NCI-H526 treated with DMSO at 0.1 percent for 48 hours (cell line): ENCODE measurements around the gene P2RX3.

Experiments used
- DNase-seq: peaks from one replicate; lab custom pipeline; 2025; lab: John Stamatoyannopoulos, UW

Gene P2RX3

DNA sequence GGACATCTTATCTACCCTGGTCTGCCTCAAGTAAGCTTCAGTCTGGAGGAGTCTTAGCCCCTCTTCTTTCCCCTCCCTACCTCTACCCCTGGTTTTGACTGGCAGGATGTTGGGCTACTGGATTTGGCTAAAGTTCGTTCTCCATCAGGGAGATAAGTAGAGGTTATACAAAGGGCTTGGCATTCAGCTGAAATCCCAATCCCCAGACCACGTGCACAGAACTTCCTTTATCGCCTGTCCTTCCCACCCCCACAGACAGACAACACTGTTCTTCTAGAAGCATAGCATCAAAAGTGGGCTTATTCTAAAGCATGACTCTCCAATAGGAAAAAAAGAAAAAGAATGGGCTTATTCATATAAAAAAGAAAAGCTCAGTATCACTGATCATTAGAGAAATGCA lies 35.0 kb downstream of the P2RX3 start:
- no peak for DNase-seq

DNA sequence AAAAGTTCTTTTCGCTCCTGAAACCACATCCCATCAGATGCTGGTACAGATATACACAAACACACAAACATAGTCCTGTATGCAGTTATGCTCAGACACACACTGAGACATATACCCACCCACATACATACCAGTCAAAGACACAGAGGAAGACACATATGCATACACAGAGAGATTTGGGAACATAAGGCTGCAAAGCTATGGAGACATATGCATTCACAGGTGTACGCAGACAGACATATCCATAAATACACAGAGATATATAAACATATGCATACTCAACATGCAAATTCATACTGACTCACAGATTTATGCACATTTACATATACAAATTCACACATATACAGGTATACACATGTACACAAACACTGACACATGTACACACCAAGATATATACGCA lies 36.8 kb downstream of the P2RX3 start:
- DNase-seq: no peak

DNA sequence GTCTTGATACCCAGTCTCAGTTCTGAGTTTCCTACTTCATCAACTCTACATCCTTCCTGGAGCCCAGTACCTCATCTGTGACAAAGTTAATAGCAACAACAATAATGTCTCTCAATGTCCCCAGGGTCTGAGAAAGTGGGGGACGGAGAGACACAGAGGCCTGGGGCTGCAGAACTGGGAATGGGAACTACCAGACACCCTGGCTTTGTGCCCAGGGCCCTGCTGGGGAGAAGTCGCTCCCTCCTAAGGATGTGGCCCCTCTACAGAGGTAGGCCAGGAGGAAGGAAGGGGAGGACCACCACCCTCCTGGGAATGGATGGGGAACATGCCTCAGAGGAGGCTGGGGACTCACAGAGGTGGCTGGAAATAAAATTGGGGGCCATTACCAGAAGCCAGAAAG lies 37.3 kb downstream of the P2RX3 start:
- DNase-seq: no peak

DNA sequence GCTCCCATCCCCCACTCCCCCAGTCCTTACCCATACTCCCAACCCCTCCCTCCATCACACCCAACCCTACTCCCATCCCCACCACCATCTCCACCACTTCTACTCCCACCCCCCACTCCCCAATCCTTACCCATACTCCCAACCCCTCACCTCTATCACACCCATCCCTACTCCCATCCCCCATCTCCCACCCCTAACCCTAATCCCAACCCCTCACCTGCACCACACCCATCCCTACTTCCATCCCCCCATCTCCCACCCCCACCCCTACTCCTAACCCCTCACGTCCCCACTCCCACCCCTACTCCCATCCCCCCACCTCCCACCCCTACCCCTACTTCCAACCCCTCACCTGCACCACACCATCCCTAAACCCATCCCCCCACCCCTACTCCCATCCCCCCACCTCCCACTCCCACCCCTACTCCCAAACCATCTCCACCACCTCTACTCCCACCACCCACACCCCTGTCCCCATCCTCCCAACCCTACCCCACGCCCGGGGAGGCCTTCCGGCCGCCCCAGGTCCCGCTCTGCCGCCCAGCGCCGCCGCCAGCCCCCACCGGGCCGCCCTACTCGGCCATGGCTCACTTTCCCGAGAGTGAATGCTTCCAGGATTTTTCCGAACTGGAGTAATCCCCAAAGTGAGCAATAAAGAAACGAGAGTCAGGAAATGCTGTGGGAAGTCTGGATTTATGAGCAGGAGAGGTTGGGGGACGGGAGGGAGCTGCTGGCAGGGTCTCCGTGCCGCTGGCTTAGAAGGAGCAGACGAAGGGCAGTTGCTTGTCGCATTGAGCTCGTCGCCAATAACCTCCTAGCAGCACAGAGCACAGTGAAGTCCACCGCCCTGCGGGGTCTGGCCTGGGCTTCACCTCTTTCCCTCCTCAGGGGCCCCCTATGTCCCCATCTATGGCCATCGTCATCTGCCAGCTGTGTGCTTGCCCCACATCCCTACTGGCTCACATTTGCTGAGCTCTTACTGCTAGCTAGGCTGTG lies 38.2 kb downstream of the P2RX3 start:
- no peak for DNase-seq

DNA sequence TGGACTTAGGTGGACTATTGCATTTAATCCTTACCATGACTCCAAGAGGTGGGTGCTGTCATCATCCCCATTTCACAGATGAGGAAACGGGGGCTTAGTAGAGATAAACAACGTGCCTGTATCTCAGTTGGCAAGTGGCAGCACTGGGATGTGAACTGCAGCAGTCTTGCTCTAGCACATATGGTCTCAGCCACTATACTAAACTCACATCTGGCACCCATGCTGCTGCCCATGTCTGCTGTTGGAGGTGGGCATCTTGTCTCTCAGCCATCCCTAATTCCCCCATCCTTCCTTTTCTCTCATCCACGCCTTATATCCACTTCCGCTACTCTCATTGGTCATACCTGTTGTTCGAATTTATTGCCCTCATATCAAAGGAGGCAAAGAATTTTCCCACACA lies 39.0 kb downstream of the P2RX3 start:
- no peak for DNase-seq

DNA sequence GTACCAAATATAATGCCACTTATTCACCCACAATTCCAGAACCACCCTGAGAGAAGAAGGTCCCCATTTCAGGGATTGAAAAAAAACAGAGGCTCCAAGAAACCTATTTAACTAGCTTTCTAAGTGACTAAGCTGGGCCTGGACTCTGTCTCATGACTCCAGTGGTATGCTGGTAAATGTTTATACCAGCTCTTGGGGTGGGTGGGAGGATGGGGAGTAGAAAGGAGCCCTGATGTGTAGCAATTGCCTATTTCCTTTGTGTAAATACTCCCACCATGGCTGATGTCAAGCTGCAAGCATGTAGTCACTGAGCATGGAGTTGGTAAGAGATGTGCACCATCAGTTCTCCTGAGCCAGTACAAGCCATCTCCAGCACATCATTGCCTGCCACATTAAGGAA lies 40.0 kb downstream of the P2RX3 start:
- DNase-seq: no peak

DNA sequence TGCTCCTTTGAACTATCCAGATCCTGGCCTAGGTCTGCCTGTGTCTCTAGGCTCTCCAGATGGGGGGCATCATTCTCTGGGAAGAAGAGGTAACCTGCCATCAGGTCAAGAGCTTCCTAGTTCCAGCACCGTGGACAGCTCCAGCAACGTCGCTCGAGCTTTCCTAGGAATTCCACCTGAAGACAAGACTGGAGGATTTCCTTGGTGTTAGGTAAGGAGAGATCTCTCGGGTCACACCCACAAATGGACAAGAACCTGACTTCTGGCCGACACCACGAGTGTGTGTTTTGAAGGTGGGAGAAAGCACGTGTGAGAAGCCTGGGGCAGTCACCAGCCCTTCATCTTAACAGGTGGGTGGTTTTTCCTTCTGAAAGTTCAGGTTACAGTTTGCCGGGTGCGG lies 41.6 kb downstream of the P2RX3 start:
- no peak for DNase-seq

DNA sequence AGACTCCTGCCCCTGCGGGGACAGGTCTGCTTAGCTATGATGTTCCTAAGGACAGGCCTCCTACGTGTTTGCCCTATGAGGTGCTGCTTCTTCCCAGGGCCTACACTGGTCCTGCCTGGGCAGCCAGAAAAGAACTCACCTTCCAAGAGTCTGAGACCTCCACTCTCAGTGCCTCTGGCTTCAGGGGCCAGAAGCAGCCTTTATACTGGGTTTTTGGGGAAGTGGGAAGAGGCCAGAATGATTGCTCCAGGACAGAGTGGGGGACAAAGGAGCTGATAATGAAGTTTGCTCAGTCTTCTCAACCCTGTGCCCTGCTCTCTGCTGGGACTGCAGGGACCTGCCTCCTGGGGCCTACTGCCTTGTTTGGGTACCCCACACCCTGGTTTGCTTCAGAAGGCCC lies 42.8 kb downstream of the P2RX3 start, which contains the start of gene PRG3:
PRG3 (minus strand) TSS at position 176 of the 400 bp plus-strand sequence. CDS start 442 bp downstream, outside the sequence.
- DNase-seq: no peak

DNA sequence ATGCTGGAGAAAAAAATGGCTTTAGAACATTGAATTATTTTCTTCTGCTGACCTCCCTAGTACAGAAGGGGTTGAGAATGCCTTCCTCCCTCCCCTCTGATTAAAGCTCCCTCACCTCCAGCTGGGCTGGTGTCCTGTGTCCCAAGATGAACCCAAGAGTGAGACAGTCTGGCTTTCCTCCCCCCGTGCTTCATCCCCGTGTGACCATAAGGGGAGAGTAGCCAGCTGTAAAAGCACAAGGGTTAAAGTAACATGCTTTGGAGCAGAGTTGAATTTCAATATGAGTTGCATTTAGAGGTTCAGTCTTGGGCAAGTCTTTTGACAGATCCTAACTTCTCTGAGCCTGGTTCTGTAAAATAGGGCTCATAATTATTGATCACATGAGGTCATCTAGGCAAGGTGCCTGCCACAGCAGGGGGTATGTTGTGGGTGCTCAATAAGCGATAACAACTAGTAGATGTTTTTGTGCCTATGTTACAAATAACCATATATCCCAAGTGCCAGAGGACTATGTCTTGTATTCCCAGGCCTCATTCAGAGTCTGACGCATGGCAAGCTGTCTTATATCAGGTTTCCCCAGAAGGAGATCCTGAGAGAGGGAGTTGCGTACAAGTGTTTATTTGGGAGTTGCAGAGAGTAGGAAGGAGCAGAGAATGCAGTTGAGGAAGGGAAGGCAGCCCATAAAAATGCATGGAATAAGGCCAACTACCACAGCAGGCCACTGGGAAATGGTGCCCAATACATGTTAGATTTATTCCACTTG lies 48.2 kb downstream of the P2RX3 start:
- DNase-seq: no peak

DNA sequence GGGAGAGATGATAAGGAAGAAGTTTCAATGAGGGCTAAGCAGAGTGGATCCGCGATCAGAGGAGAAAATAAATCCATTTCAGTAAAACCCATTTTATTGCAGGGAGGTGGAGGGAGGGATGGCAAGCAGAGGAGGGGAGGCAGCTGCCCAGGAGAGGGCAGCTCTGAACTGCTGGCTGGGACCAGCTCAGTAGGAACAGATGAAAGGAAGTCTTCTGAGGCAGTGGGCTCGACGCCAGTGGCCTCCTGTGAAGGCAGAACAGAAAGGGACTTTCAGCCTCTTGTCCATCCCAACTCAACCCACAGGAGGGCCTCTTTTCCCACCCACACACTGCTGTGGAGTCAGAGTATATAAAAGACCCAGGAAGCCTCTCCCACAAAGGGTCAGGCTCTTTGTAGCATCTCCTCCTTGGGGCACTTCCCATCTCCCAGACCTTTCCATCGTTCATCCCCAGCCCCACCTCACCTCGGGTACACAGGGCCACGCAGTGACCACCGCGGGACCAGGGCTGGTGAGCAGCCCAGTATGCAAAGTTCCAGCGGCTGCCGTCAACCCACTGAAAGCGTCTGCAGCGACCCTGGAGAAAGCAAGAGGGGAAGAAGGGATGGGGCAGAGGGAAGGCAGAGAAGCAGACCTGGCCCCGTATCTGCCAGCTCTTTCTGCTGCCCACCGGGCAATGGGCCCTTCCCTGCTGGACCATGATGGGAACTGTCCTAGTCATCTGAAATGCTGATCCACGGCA lies 49.3 kb downstream of the P2RX3 start:
- DNase-seq: no peak

DNA sequence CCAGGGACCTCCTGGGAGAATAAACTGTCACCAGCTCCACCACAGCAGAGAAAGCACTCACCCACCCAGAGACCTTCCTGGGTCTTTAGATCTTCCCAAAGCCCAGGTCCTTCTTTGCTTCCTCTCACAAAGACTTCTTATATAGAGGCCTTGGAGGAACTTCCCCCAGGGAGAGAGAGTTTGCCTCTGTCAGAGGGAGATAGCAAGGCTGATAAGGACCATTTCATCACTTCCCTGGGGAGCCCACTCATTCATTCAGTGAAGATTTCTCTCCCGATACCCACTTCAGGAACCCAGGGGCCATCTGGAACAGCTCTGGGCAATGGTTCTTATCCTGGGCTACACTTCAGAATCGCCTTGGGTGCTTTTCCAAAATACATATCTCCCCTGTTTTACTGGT lies 52.4 kb downstream of the P2RX3 start, which contains the start of gene PRG2:
PRG2 (minus strand) TSS at position 116 of the 400 bp plus-strand sequence. CDS start 706 bp downstream, outside the sequence.
- DNase-seq: no peak

DNA sequence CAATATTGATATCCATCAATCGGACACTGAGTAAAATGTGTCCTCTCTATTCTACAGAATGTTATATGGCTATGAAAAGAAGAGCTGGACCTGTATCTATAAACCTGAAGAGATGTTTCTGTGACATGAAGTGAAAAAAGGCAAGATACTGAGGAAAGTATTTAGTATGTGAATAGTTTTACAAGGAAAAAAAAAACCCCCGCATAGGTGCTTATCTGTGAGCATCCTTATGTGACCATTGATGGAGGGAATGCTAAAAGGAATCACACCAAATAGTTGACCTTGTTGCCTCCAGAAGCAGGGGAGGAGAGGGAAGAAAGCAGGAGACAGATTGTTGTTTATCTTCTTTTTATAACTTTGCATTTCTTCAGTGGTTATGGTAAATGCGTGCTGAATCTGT lies 53.0 kb downstream of the P2RX3 start:
- DNase-seq: no peak

DNA sequence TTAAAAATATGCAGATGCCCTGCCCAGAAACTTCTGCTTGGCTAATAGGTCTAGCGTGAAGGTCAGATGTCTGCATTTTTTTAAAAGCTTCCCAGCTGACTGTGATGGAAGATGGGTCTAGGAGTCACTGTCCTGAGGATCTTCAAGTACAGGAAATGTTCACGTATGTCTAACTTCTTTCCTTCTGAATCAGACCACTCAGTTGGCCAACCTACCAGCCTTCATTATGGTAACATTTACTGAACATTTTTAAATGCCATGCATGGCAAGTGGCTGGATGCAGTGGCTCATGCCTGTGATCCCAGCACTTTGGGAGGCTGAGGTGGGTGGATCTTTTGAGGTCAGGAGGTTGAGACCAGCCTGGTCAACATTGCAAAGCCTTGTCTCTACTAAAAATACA lies 53.4 kb downstream of the P2RX3 start:
- no peak for DNase-seq

DNA sequence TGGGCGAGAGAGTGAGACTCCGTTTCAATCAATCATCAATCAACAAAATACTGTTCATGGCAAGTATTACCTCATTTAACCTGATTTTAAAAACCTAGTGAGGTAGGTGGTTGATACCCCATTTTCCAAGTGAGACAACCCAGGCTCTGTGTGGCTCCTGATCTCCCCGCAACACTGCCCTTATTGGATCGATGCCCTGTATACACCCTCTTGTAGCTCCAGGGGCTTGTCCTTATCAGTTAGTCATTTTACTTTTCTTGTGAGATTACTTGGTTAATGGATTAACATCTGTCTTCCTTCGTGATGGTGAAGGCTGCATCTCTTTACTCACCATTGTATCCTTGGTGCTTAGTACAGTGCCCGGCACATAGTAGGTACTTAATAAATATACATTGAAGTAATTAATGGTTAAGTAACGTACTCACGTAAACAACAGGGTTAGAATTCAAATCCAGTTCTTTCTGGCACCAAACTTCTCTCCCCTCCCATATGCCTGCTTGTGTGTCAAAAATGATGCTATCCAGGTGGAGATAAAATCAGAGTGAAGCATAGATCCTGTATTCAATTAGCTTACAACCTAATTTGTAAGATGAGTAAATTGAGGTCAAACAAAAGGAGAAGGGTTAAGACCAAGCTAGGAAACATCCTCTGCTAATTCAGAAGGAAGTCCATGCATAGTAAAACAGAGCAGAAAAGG lies 54.1 kb downstream of the P2RX3 start:
- no peak for DNase-seq

DNA sequence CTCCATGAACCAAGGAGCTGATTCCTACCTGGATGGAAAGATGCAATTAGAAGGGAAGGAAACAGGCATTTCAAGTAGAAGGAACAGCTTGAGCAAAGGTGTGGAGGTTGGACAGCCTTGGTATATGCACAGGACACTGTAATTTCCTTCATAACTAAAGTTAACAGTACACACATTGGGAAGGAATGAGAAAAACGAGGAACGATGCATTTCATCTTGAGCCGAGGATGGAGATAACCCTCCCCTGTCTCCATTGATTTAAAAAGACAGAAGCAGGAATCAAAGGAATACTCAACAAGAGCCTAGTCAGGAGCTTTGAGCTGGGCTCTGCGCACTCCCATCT lies 54.6 kb downstream of the P2RX3 start:
- DNase-seq: no peak

DNA sequence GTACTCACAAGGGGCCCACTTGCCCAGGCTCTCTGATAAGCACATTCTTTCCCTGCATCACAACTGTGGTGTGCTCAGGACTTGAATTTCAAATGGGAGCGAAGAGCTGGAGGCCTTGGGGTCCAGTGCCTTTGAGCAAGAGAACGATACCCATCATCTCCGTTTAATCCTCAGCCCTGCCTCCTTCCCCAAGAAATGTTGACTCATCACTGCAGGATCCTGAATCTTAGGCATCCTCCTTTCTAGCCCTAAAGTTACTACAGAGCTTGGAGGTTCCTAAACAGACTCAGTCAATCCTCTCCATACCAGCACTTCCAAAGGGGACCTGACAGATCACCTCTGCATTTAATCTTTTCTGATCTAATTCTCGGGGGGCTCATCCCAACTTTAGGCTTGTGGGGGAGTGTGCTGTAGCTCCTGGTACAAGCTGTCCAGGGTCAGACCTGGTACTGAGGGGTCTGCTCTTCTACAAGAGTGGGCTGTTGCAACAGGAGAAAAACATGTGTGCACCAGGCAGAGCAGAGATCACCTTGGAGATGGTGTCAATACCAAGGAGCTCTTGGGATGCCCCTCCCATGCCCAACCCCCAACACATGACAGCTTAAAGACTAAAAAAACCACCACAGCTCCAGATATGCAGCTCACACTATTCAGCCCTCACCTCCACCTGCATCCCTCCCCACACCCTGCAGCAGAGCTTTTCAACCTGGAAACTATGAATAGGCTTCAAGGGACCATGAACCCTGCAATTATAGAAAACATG lies 56.2 kb downstream of the P2RX3 start:
- no peak for DNase-seq

DNA sequence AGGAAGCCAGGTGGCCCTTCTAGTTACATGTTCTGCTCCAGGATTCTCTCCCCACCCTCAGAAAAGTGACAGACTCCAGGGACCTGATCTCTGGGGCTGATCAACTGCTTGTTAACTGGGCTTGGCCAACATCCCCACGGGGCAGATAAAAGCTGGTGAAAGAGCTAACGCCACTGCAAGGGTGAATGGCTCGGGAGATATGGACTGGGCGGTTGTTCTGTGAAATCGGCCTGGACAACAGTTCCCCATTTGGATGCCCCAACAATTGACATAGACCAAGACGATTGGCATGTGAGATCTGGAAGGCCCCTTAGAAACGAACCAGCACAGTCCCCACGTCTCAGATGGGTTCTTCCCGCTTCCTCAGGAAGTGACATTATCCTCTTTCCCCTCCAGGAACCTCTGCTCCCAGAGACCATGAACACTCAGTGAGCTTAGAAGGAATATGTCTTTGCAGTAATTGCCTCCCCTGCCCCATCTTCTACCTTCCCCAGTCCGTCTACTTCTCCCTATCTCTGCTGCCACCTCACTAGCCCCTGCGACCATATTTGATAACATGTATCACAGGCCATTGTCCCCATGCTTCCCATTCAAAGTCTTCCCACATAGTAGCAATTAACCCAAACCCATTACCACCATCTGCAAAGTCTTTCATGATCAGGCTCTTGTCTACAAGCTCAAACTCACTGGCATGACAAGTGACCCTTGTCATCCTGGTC lies 57.9 kb downstream of the P2RX3 start:
- DNase-seq: no peak

DNA sequence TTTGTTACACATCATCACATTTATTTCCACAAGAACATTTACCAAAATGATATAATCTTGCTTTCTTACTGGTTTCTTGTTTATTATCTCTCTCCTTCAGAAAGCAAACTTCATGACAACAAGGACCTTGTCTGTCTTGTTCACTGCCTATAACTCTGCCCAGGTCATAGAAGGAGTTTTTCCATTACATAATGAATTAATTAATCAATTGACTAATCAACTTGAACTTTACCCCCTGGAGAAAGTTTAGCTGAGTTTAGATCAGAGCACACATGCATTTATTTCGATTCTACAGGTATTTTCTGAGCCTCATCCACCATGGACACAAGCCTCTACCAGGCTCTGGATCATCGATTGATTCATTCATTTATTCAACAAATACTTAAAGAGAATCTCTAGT lies 58.6 kb downstream of the P2RX3 start:
- DNase-seq: no peak

DNA sequence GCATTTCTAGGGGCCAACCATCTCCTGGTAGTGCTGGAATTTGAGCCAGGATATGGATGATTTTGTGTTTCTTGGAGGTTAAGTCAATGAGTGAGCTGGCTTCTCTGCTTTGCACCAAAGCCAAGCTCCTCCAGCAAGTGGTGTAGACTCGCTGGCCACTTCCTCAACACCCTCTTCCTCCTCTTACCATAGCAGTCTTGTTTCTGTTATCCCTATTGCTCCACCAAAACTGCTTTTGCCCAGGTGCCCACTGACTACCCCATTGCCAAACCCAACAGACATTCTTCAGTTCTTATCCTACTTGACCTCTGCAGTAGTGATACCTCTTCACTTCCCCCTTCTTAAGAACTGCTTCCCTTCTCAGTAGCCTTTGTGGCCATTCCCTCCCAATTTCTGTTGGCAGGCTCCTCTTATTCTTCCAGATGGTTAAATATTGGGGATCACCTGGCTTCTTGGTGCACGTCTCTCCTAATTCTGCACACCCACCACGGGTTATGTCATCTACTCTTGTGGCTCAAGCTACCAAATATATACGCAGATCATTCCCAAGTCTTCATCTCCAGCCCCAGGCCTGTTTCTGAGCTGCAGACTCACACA lies 59.3 kb downstream of the P2RX3 start:
- no peak for DNase-seq

DNA sequence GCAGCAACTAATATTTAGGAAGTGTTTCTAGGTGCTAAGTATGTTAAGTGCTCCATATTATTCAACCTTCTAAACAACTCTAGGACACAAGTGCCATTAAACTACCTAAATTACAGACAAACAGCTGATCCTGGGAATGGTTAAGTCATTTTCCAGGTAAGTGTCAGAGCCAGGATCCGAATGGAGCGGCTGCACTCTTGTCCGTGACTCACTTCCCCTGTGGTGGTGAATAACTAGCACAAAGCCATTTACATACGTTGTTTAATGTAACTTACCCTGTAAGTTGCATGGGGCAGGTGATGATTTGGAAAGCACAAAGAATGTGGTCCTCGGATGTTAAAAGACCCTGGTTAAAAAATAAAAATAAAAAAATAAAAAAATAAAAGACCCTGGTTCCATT lies 61.1 kb downstream of the P2RX3 start:
- no peak for DNase-seq
